ENCODE measurements around the gene KRTAP10-12.
"Not testable (repeated sequence)": the region's sequence is repeated elsewhere in the genome, so short reads cannot be mapped to it uniquely, and the experiment has no call there.

Gene KRTAP10-12, protein sequence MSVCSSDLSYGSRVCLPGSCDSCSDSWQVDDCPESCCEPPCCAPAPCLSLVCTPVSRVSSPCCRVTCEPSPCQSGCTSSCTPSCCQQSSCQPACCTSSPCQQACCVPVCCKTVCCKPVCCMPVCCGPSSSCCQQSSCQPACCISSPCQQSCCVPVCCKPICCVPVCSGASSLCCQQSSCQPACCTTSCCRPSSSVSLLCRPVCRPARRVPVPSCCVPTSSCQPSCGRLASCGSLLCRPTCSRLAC

DNA sequence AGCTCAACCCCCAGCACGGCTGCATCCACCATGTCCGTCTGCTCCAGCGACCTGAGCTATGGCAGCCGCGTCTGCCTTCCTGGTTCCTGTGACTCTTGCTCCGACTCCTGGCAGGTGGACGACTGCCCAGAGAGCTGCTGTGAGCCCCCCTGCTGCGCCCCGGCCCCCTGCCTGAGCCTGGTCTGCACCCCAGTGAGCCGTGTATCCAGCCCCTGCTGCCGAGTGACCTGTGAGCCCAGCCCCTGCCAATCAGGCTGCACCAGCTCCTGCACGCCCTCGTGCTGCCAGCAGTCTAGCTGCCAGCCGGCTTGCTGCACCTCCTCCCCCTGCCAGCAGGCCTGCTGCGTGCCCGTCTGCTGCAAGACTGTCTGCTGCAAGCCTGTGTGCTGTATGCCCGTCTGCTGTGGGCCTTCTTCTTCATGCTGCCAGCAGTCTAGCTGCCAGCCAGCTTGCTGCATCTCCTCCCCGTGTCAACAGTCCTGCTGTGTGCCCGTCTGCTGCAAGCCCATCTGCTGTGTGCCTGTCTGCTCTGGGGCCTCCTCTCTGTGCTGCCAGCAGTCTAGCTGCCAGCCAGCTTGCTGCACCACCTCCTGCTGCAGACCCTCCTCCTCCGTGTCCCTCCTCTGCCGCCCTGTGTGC, at the start of gene KRTAP10-12:
Gene KRTAP10-12 (plus strand): TSS at position 1 of the 639 bp plus-strand sequence. CDS start 30 bp downstream, at position 31.
- not testable (repeated sequence) for FAIRE-seq; DNase-seq (ENCODE audit: low spot score)

DNA sequence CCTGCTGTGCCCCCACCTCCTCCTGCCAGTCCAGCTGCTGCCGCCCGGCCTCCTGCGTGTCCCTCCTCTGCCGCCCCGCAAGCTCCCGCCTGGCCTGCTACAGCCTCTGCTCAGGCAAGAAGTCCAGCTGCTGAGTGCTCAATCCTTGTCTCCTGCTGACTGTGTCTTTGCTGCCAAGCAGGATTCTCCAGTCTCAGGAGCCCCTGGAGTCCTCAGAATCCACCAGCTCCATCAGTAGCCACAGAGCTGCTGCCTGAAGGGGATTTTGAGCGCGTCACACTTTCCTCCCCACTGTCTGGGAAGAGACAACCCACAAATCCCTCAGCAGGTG, 49.8 kb upstream of the KRTAP10-12 start:
- no peak for FAIRE-seq
- DNase-seq (ENCODE audit: low spot score), result no peak

DNA sequence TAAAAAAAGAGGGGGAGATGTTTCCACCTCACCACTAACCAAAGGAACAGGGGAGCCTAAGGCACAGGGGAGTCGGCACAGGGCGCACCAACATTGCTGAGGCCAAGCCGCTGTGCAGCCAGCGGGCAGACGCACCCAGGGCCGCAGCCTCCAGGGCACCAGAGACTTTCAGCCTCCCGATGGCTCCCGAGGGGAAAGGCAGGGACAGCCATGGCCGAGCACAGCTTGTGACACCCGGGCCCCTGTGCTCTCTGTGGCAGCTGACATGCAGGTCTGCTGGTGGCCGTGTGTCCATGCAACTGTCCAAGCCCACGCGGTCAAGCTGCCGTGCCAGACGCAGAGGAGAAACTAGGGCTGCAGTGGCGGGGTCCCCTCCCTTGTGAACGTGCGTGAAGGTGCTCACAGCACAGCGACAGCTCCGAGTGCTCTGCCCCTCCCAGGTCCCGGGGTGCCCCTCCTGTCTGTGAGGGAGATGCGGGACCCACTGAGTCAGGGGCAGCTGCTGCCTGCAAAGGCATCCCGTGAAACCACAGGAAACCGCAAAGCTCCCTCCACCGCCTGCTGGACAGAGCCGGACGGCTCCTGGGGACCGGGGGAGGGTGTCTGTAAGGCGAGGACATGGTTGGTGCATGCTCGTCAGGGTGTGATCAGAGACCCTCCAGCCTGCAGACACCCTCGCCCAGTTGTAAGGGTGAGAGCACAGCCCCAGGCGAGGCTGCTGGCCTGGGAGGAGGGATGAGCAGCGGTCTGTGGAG, 48.2 kb upstream of the KRTAP10-12 start:
- DNase-seq (ENCODE audit: low spot score) (no peak), FAIRE-seq (no peak)

DNA sequence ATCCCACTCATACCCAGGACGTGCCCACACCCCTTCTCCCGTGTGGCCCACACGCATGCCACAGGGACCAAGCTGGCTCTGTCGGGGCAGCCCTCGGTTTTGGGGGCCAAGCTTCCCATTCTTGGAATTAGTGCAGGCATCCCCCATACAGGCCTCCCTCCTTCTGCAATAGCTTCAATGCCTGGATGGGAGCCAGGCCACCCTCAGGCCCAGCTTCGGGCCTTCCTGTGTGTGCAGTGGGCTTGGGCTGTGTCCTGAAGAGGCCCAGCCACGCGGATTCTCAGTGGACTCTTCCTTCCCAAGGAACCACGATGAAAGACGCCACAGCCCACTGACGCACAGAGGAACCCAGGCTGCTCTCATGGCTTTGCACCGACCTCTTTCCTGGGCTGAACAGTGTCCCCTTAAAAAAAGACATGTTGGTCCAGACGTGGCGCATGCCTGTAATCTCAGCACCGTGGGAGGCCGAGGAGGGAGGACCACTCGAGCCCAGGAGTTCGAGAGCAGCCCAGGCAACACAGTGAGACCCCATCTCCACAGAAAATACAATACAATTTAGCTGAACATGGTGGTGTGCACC, 47.4 kb upstream of the KRTAP10-12 start:
- DNase-seq (ENCODE audit: low spot score), result no peak
- peak; percentile 56 for FAIRE-seq

DNA sequence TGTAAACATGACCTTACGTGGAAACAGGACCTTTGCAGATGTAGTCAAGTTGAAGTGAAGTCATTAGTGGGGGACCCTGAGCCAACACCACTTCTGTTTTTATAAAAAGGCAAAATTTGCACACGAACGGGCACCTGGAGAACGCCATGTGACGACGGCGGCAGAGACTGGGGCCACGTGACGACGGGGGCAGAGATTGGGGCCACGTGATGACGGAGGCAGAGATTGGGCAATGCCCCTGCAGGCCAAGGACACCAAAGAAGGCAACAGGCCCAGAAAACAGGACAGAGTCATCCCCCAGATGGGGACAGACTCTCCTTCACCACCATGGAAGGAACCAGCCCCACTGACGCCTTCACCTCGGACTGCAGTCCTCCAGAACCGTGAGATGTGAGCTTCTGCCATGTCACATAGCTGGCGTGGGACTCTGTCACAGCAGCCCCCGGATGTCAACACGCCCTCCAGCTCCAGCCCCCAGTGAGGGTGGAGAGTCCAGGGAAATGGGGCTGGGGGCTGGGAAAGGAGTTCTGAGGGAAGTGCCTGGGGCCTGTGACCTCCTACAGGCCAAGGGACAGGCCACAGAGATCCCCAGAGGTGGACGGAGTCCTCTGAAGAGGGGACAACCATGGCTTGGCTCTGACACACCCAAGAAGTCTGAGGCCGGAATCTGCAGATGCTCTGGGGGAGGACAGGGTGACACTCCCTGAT, 46.6 kb upstream of the KRTAP10-12 start:
- DNase-seq (ENCODE audit: low spot score) (no peak), FAIRE-seq (no peak)

DNA sequence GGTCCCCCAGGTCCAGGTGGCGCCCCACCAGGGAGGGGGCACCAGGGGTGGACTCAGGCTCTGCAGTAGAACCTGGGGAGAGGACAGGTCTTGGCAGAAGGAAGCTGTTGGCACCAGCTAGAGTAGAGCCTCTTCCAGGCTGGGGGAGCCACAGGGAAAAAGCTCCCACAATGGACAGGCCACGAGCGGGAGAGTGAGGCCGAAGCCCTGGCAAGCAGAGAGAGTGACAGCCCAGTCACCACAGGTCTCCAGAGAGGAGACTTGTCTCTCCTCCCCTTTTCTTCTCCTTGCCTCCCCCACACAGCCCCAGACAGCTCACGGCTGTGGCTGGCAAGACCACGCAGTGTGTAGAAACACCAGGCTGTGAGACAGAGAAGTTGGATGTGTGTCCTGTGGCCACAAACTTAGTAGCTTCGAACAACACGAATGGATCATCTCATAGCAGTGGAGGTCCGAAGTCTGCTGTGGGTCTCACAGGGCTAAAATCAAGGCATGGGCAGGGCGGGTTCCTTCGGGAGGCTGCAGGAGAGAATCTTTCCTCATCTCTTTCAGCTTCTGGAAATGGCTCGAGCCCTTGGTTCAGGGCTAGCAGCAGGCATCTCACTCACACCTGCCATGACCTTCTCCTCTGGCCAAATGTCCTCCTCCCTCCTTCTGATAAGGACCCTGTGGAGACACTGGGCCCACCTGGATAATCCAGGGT, 45.8 kb upstream of the KRTAP10-12 start:
- FAIRE-seq (no peak), DNase-seq (ENCODE audit: low spot score) (no peak)

DNA sequence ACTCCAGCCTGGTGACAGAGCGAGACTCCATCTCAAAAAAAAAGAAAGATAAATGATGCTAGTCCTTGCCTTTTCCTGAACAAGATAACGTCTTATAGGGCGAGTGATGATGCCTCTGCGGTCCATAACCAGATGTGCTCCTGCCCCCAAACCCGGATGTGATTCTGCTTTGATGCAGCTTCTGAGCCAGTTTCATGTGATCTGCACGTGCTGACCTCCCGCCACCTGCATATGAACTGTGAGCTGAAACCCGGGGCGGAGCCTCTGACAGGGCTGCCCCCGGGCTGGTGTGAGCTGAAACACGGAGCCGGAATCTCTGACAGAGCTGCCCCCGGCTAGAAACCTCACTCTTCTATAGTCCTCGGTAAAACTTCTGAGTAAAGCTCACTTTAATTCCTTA, 43.8 kb upstream of the KRTAP10-12 start:
- FAIRE-seq (no peak), DNase-seq (ENCODE audit: low spot score) (no peak)

DNA sequence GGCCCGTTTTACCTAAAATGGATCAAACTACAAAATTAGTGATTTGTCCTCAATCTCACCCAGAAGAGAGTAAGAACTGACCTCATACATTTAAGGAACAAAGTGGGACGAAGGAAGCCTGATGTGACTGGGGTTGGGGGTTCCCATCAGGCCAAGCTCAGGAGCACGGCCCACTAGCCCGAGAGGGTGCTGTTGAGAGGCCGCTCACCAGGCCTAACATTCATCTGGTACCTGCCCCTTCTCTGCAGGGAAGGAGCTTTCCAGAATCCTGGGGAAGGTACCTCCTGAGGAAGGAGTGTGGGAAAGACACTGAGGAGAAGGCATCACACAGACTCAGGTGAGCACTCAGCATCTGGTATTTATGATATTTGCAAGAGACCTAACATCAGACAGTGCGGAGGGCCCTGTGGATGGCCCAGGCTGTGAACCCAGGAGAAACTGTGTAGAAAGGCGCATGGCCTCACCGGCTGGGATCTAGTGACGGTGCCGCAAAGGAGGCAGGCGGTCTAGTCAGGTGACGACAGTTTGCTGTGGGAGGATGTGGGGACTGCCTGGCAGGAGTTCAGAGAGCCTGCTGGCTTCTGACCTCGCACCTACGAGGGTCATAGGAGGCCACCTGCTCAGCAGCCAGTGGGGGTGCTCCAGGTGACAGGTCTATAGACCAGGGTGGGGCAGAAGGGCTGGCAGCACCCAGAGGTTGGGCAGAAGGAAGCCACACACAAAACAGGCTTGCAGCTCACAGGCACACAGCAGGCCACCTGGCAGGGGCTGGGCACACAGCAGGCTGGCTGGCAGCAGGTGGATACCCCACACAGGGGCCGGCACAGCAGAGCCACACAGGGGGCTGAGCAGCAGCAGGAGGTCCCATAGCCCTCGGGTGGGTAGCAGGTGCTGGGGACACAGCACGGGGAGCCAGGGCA, 43.1 kb upstream of the KRTAP10-12 start:
- no peak for DNase-seq (ENCODE audit: low spot score)
- FAIRE-seq, result no peak

DNA sequence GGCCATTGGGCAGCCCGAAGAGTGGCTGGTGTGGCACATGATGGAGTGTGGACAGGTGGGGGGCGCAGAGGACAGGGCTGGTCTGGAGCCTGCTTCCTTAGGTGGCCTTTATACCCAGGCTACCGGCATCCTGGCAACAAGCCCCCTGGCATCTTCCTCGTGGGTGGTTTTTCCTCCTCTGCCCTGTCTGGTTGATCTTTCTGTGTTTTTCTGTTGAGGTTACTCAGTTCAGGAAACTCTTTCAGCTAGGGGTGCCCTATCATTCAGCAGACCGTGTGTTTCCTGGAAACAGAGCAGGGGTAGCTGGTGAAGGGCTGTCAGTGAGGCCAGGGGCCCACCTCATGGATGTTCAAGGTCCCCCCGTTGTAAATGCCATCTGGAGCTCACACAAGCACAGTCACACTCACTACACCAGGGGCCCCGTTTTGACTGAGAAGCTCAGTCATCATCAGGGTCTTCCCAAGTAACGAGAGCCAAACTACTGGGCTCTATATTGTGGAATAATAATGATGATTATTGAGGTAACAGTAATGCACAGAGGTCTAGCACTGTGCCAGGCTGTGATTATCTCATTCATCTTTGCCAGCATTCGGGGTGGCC, 42.3 kb upstream of the KRTAP10-12 start, which contains the start of gene KRTAP12-4:
Gene KRTAP12-4 (minus strand): TSS at position 84 of the 600 bp plus-strand sequence. CDS start 45 bp downstream, at position 39.
- DNase-seq (ENCODE audit: low spot score), result no peak
- FAIRE-seq, result no peak

DNA sequence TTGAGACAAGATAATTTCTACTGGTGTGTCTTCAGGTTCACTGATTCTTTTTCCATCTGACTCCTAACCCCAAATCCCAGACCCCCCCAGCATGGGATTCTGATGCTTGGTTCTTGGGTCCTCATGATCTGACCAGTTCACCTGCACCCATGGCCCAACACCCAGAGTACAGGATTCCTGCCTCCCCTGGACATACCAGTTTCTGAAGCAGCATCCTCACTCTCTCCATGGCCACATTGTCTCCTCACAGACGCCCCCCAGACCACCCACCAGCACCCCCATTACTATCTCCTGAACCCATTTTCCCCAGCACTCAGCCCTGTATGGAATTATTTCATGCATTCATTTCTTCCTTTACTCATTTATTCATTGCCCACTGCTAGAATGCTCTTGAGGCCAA, 40.1 kb upstream of the KRTAP10-12 start:
- DNase-seq (ENCODE audit: low spot score) (no peak), FAIRE-seq (no peak)

DNA sequence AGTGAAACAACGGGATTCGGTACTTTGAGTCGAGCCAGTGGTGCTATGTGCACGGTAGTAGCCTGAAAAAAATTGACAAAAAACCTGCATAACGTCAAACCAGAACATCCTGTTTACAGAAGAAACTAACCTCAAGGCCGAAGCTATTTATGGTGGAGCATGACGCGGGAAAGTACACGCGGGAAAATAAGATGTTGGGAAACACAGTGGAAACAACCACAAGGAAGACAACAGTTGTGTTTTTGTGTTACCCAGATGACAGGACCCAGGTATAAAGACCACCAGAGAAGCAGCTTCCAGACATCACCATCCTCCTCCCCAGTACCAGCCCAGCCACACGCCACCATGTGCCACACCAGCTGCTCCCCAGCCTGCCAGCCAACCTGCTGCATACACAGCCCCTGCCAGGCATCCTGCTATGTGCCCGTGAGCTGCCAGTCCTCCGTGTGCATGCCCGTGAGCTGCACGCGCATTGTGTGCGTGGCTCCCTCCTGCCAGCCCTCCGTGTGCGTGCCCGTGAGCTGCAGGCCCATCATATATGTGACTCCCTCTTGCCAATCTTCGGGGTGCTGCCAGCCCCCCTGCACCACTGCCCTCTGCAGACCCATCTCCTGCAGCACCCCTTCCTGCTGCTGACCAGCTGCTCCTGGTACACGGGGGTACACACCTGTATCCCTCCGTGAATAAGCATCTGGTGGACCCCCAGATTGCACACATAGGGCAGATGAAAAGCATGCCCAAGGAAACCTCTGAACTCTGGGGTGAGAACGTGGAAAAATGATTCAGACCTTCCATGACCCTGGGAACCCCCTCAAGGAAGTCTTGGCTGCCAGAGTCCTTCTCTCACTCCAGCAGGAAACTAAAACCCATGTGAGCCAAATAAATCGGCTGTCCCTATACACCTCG, 39.1 kb upstream of the KRTAP10-12 start, which contains the start of gene KRTAP12-3:
Gene KRTAP12-3 (plus strand): TSS at position 298 of the 906 bp plus-strand sequence. CDS start 48 bp downstream, at position 346.
- no peak for DNase-seq (ENCODE audit: low spot score)
- no peak for FAIRE-seq

DNA sequence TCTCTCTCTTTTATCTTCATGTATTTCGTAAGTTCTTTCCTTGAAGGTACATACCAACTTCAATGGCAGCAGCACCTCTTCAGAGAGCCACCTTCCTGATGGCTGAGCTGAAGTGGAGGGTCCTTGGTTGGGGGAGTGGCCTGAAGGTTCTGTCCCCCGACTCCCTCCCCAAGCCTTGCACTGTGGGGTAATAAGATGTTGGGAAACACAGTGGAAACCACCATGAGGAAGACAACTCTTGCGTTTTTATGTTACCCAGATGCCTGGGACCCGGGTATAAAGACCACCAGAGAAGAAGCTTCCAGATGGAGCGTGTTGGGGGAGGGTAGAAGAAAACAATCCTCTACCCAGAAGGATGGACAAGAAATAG, 38.4 kb upstream of the KRTAP10-12 start:
- no peak for DNase-seq (ENCODE audit: low spot score)

DNA sequence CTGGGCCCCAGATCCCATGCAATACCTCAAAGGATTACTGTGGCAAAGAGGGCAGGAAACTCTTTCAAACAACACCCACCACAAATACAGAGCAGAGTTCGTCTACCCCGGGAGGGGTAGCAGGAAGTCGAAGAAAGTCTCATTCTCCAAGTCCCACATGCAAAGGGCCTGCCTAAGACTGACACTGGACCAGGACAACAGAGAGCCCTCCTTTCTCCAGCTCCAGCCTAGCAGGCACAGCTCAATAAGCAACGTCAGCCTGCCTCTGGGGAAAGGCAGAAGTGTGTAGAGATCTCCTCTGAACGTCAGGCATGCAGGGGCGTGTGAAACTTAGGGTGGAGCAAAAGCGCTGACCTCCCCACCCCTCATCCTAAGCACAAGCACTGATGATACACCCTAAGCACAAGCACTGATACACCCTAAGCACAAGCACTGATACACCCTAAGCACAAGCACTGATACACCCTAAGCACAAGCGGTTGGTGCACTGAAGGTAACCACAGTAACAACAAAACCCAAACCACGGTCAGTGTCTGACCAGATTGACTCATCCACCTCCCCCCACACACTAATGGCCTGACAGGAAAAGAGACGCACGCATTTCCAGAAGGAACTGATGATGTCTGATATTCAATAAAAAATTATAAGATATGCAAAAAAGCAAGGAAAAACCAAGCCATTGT, 37.9 kb upstream of the KRTAP10-12 start:
- no peak for FAIRE-seq
- DNase-seq (ENCODE audit: low spot score), result no peak

More for the DNA sequence above, 38.4 kb upstream of the KRTAP10-12 start:
- no peak for FAIRE-seq

DNA sequence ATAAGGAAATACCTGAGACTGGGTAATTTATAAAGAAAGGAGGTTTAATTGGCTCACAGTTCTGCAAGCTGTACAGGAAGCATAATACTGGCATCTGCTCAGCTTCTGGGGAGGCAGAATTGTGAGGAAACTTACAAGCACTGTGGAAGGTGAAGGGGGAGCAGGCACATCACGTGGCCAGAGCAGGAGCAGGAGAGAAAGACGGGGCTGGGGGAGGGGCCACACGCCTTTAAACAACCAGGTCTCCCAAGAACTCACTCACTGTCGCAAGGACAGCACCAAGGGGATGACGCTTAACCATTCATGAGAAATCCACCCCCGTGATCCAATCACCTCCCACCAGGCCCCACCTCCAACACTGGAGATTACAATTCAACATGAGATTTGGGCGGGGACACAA, 35.4 kb upstream of the KRTAP10-12 start:
- not testable (repeated sequence) for DNase-seq (ENCODE audit: low spot score); FAIRE-seq

DNA sequence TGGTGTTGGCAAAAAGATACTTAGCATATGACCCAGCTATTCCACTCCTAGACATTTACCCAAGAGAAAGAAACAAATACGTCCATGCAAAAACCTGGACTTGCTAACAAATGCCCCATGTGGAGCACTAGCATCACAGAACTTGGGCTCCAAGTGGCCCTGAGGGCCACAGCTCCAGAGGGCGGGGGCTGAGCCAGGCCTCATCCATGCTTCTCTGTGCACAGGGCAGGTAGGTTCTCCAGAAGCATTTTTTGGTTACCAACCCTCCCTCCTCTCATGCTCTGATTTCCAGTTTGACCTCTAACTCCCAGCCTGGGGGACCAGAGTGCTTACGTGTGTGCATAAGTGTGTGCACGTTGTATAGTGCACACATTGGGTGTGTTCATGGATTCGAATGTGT, 32.3 kb upstream of the KRTAP10-12 start:
- FAIRE-seq (no peak), DNase-seq (ENCODE audit: low spot score) (no peak)

DNA sequence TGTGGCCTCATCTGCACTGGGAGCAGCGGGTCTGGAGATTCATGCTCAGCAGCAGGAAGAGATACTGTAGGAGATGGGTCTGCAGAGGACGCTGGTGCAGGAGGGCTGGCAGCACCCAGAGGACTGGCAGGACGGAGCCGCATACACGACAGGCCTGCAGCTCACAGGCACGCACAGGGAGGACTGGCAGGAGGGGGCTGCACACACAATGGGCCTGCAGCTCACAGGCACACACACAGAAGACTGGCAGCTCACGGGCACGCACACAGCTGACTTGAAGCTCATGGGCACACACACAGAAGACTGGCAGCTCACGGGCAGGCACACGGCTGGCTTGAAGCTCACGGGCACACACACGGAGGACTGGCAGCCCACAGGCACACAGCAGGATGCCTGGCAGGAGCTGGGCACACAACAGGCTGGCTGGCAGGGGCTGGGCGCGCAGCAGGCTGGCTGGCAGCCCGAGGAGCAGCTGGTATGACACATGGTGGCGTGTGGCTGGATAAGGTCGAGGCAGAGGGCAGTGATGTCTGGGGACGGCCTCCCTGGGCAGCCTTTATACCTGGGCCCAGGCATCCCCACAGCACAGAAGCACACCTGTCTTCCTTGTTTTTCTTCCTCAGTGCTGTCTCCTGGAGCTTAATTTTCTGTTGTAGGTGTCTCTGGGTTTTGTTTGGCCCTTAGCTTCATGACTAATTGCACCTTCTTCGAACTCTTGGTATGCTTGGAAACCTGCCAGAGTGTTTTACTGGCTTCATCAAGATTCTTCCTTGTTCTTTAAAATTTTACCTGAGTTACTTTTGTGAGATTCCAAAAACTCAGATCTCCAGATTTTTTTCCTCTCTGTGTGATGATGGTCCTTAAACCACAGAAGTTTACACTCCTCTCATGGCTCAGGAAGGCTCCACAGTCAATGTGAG, 30.3 kb upstream of the KRTAP10-12 start, which contains the start of gene KRTAP12-2:
Gene KRTAP12-2 (minus strand): TSS at position 527 of the 920 bp plus-strand sequence. CDS start 41 bp downstream, at position 486.
- no peak for FAIRE-seq
- no peak for DNase-seq (ENCODE audit: low spot score)

Data from urothelium cell line (cell line).